ENCODE data around the gene TP53.

Gene TP53

DNA sequence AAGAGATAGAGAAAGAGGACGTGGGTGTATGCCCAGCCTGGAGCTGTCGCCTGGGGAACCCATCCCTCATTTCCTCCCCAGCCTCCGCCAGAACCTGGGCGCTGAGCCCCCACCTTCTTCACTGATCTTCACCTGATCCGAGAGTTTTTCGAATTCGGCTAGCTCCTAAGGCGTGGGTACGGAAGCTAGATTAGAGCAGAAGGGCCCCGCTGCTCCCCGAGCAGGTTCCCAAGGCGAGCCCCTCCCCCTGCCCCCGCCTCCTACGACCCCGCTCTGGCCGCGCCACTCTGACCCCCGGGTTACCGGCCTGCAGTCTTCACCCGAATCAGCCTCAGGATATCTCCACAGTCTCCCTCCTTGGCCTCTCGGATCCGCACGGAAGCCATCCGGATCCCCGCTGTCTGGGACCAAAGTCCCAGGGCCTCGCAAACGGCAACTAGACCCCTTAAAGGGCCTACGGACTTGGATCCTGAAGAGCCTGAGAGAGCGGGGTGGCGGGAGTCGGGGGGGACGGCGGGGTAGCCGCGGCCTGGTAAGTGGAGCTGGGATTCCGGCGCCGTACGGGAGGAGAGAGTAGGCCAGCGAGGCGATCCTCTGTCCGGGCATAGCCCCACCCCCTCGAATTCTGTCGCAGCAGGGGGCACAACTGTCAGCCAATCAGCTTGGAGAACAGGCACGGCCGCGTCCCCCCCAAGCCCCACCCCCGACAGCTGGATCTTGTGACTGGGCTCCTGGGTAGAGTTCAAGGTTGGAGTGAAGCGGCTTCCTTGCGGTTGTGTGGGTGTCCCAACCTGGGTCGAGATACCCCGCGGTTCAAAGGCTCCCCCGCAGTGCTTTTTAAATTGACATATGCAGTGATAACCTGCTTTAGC, 59.8 kb downstream of the TP53 start, which contains the start of gene SAT2 (continued):
- TF ChIP-seq, protein P1, sequence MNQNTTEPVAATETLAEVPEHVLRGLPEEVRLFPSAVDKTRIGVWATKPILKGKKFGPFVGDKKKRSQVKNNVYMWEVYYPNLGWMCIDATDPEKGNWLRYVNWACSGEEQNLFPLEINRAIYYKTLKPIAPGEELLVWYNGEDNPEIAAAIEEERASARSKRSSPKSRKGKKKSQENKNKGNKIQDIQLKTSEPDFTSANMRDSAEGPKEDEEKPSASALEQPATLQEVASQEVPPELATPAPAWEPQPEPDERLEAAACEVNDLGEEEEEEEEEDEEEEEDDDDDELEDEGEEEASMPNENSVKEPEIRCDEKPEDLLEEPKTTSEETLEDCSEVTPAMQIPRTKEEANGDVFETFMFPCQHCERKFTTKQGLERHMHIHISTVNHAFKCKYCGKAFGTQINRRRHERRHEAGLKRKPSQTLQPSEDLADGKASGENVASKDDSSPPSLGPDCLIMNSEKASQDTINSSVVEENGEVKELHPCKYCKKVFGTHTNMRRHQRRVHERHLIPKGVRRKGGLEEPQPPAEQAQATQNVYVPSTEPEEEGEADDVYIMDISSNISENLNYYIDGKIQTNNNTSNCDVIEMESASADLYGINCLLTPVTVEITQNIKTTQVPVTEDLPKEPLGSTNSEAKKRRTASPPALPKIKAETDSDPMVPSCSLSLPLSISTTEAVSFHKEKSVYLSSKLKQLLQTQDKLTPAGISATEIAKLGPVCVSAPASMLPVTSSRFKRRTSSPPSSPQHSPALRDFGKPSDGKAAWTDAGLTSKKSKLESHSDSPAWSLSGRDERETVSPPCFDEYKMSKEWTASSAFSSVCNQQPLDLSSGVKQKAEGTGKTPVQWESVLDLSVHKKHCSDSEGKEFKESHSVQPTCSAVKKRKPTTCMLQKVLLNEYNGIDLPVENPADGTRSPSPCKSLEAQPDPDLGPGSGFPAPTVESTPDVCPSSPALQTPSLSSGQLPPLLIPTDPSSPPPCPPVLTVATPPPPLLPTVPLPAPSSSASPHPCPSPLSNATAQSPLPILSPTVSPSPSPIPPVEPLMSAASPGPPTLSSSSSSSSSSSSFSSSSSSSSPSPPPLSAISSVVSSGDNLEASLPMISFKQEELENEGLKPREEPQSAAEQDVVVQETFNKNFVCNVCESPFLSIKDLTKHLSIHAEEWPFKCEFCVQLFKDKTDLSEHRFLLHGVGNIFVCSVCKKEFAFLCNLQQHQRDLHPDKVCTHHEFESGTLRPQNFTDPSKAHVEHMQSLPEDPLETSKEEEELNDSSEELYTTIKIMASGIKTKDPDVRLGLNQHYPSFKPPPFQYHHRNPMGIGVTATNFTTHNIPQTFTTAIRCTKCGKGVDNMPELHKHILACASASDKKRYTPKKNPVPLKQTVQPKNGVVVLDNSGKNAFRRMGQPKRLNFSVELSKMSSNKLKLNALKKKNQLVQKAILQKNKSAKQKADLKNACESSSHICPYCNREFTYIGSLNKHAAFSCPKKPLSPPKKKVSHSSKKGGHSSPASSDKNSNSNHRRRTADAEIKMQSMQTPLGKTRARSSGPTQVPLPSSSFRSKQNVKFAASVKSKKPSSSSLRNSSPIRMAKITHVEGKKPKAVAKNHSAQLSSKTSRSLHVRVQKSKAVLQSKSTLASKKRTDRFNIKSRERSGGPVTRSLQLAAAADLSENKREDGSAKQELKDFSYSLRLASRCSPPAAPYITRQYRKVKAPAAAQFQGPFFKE (tag by site-specific recombination; IDR thresholded peaks at IDR 0.05; ENCODE audit: borderline replicate concordance): no peak
- TF ChIP-seq GLI2 (tag by site-specific recombination; IDR thresholded peaks at IDR 0.05; ENCODE audit: borderline replicate concordance, low read depth) (no peak), RBAK (tag by site-specific recombination; IDR thresholded peaks at IDR 0.05) (no peak), SCRT2 (tag by site-specific recombination; IDR thresholded peaks at IDR 0.05) (no peak), SETDB1 (IDR thresholded peaks at IDR 0.05; ENCODE audit: insufficient read length, low read length) (no peak), GFI1B (tag by site-specific recombination; IDR thresholded peaks at IDR 0.05) (0 out of 2 replicates have a peak, but pooled peaks have one; percentile 21), ZNF311 (tag by site-specific recombination; IDR thresholded peaks at IDR 0.05; ENCODE audit: borderline replicate concordance) (no peak), TCF7L2 (IDR thresholded peaks at IDR 0.05; ENCODE audit: borderline replicate concordance, low read depth, low read length) (no peak), ZNF335 (tag by site-specific recombination; conservative IDR thresholded peaks at IDR 0.05) (peak; percentile 72), MYNN (tag by site-specific recombination; IDR thresholded peaks at IDR 0.05; ENCODE audit: borderline replicate concordance) (no peak), ZBTB20 (tag by site-specific recombination; IDR thresholded peaks at IDR 0.05) (peak; percentile 82), REPIN1 (tag by site-specific recombination; IDR thresholded peaks at IDR 0.05; ENCODE audit: low read depth) (no peak), BCL11B (tag by site-specific recombination; IDR thresholded peaks at IDR 0.05; ENCODE audit: low read depth) (no peak), ZNF266 (tag by site-specific recombination; IDR thresholded peaks at IDR 0.05; ENCODE audit: low read depth) (no peak), ZNF146 (tag by site-specific recombination; IDR thresholded peaks at IDR 0.05) (no peak), ZNF555 (tag by site-specific recombination; conservative IDR thresholded peaks at IDR 0.05) (no peak)
- TF ChIP-seq, protein P2, sequence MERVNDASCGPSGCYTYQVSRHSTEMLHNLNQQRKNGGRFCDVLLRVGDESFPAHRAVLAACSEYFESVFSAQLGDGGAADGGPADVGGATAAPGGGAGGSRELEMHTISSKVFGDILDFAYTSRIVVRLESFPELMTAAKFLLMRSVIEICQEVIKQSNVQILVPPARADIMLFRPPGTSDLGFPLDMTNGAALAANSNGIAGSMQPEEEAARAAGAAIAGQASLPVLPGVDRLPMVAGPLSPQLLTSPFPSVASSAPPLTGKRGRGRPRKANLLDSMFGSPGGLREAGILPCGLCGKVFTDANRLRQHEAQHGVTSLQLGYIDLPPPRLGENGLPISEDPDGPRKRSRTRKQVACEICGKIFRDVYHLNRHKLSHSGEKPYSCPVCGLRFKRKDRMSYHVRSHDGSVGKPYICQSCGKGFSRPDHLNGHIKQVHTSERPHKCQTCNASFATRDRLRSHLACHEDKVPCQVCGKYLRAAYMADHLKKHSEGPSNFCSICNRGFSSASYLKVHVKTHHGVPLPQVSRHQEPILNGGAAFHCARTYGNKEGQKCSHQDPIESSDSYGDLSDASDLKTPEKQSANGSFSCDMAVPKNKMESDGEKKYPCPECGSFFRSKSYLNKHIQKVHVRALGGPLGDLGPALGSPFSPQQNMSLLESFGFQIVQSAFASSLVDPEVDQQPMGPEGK (tag by site-specific recombination; IDR thresholded peaks at IDR 0.05): peak; percentile 100
- TF ChIP-seq, protein P3, sequence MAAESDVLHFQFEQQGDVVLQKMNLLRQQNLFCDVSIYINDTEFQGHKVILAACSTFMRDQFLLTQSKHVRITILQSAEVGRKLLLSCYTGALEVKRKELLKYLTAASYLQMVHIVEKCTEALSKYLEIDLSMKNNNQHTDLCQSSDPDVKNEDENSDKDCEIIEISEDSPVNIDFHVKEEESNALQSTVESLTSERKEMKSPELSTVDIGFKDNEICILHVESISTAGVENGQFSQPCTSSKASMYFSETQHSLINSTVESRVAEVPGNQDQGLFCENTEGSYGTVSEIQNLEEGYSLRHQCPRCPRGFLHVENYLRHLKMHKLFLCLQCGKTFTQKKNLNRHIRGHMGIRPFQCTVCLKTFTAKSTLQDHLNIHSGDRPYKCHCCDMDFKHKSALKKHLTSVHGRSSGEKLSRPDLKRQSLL (tag by site-specific recombination; IDR thresholded peaks at IDR 0.05): peak; percentile 20; the same call in 1 of the 2 replicates
- TF ChIP-seq, protein P4, sequence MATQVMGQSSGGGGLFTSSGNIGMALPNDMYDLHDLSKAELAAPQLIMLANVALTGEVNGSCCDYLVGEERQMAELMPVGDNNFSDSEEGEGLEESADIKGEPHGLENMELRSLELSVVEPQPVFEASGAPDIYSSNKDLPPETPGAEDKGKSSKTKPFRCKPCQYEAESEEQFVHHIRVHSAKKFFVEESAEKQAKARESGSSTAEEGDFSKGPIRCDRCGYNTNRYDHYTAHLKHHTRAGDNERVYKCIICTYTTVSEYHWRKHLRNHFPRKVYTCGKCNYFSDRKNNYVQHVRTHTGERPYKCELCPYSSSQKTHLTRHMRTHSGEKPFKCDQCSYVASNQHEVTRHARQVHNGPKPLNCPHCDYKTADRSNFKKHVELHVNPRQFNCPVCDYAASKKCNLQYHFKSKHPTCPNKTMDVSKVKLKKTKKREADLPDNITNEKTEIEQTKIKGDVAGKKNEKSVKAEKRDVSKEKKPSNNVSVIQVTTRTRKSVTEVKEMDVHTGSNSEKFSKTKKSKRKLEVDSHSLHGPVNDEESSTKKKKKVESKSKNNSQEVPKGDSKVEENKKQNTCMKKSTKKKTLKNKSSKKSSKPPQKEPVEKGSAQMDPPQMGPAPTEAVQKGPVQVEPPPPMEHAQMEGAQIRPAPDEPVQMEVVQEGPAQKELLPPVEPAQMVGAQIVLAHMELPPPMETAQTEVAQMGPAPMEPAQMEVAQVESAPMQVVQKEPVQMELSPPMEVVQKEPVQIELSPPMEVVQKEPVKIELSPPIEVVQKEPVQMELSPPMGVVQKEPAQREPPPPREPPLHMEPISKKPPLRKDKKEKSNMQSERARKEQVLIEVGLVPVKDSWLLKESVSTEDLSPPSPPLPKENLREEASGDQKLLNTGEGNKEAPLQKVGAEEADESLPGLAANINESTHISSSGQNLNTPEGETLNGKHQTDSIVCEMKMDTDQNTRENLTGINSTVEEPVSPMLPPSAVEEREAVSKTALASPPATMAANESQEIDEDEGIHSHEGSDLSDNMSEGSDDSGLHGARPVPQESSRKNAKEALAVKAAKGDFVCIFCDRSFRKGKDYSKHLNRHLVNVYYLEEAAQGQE (tag by site-specific recombination; IDR thresholded peaks at IDR 0.05): no peak
- TF ChIP-seq, protein P5, sequence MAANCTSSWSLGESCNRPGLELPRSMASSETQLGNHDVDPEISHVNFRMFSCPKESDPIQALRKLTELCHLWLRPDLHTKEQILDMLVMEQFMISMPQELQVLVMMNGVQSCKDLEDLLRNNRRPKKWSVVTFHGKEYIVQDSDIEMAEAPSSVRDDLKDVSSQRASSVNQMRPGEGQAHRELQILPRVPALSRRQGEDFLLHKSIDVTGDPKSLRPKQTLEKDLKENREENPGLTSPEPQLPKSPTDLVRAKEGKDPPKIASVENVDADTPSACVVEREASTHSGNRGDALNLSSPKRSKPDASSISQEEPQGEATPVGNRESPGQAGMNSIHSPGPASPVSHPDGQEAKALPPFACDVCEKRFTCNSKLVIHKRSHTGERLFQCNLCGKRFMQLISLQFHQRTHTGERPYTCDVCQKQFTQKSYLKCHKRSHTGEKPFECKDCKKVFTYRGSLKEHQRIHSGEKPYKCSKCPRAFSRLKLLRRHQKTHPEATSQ (tag by site-specific recombination; IDR thresholded peaks at IDR 0.05): no peak
- TF ChIP-seq, protein P6, sequence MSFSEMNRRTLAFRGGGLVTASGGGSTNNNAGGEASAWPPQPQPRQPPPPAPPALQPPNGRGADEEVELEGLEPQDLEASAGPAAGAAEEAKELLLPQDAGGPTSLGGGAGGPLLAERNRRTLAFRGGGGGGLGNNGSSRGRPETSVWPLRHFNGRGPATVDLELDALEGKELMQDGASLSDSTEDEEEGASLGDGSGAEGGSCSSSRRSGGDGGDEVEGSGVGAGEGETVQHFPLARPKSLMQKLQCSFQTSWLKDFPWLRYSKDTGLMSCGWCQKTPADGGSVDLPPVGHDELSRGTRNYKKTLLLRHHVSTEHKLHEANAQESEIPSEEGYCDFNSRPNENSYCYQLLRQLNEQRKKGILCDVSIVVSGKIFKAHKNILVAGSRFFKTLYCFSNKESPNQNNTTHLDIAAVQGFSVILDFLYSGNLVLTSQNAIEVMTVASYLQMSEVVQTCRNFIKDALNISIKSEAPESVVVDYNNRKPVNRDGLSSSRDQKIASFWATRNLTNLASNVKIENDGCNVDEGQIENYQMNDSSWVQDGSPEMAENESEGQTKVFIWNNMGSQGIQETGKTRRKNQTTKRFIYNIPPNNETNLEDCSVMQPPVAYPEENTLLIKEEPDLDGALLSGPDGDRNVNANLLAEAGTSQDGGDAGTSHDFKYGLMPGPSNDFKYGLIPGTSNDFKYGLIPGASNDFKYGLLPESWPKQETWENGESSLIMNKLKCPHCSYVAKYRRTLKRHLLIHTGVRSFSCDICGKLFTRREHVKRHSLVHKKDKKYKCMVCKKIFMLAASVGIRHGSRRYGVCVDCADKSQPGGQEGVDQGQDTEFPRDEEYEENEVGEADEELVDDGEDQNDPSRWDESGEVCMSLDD (tag by site-specific recombination; IDR thresholded peaks at IDR 0.05): no peak
